ENCODE results near the gene PHC2.

PHC2 gene

DNA sequence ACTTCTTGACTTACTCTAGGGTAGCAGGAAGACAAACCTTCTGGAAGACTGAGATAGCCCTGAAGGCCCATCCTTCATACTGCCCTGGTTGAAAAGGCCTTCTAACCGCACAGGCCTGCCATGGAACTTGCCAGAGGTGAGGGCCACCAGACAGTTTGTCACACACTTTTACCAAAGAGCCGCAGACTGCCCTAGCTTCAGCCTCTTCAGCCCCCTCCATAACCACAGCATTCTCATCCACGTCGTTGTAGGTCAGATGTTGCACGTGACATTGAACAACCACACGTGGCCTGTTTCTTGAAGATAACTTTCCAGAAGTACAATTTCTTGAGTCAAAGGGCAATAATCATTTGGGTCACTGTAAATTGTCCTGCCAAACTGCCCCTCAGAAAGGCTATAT lies 155.7 kb downstream of the PHC2 start:
- TF ChIP-seq, protein P1, sequence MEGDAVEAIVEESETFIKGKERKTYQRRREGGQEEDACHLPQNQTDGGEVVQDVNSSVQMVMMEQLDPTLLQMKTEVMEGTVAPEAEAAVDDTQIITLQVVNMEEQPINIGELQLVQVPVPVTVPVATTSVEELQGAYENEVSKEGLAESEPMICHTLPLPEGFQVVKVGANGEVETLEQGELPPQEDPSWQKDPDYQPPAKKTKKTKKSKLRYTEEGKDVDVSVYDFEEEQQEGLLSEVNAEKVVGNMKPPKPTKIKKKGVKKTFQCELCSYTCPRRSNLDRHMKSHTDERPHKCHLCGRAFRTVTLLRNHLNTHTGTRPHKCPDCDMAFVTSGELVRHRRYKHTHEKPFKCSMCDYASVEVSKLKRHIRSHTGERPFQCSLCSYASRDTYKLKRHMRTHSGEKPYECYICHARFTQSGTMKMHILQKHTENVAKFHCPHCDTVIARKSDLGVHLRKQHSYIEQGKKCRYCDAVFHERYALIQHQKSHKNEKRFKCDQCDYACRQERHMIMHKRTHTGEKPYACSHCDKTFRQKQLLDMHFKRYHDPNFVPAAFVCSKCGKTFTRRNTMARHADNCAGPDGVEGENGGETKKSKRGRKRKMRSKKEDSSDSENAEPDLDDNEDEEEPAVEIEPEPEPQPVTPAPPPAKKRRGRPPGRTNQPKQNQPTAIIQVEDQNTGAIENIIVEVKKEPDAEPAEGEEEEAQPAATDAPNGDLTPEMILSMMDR (IDR thresholded peaks at IDR 0.05; ENCODE audit: low read depth, low read length) = no peak
- TF ChIP-seq, protein P2, sequence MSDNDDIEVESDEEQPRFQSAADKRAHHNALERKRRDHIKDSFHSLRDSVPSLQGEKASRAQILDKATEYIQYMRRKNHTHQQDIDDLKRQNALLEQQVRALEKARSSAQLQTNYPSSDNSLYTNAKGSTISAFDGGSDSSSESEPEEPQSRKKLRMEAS (IDR thresholded peaks at IDR 0.05; ENCODE audit: low read depth, low read length) = no peak
- TF ChIP-seq POLR2A (IDR thresholded peaks at IDR 0.05; ENCODE audit: extremely low read depth, insufficient read length) = no peak
- TF ChIP-seq MYC (IDR thresholded peaks at IDR 0.05; ENCODE audit: low read depth, low read length) = no peak
- no peak for DNase-seq (ENCODE audit: low read depth)
- H3K4me3 ChIP-seq (ENCODE audit: low read depth, low read length) = no peak overlapping the region

DNA sequence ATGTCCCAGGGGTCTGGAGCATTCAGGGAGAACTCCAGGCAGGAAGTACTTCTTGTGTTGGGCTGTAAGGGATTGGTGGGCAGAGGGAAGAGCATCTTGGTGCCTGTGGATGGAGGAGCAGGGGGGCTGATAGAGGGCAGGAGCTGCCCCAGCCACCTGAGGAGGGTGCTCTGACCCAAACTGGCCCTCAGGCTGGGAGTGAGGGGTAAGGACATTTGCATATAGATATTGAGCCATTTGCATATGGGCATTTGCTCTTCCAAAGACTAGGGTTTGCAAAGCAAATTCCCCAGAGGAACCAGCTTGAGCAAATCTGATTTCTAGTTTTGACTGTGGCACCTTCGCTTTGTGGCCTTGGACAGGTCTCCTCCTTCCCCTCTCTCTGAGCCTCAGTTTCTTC lies 156.4 kb downstream of the PHC2 start:
- TF ChIP-seq POLR2A (IDR thresholded peaks at IDR 0.05; ENCODE audit: extremely low read depth, insufficient read length) = no peak
- TF ChIP-seq, protein P2 (IDR thresholded peaks at IDR 0.05; ENCODE audit: low read depth, low read length) = no peak
- TF ChIP-seq, protein P1 (IDR thresholded peaks at IDR 0.05; ENCODE audit: low read depth, low read length) = no peak
- TF ChIP-seq MYC (IDR thresholded peaks at IDR 0.05; ENCODE audit: low read depth, low read length) = no peak
- no peak for DNase-seq (ENCODE audit: low read depth)
- no peak overlapping the region for H3K4me3 ChIP-seq (ENCODE audit: low read depth, low read length)

DNA sequence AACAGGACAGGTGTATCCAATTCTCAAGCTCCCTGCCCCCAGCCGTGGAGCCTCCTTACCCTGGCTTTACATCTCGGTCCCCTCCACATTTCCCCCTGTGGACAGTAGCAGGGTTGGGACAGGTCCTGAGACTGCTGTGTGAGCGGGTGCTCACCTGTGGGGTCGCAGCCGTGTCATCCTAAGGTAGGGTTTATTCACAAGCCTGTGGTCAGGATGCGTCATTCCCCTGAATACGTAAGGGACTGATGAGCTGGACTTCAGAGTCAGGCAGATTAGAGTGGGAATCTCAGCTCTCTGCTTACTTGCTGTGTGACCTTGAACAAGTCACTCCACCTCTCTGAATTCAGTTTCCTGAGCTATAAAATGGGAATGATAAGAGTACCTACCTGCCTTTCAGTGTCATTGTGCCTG lies 156.9 kb downstream of the PHC2 start:
- H3K4me3 ChIP-seq (ENCODE audit: low read depth, low read length) = no peak overlapping the region
- DNase-seq (ENCODE audit: low read depth) = no peak
- TF ChIP-seq MYC (IDR thresholded peaks at IDR 0.05; ENCODE audit: low read depth, low read length) (no peak), POLR2A (IDR thresholded peaks at IDR 0.05; ENCODE audit: extremely low read depth, insufficient read length) (no peak)
- TF ChIP-seq, protein P1 (IDR thresholded peaks at IDR 0.05; ENCODE audit: low read depth, low read length) = no peak
- TF ChIP-seq, protein P2 (IDR thresholded peaks at IDR 0.05; ENCODE audit: low read depth, low read length) = no peak

Measured in NB4 (cell line).